IMR-90 (cell line): Measurements from ENCODE around the gene ATG7. TPM values are rescaled to one million over a fixed set of nuclear protein-coding genes. Genes with fewer than 3 reads are reported as not detected.

Source experiments
- ATAC-seq: fragments of 200-7000 bp; cut with Tn5 transposase; 2 replicates; pipeline ENCODE4 v1.9.1; 2020; ENCODE audit warnings: low read depth, mild to moderate bottlenecking, moderate library complexity
- BruUV-seq: library from RNA; stranded (reverse); fragments of 400-500 nt; replicated peaks from 2 replicates; lab custom pipeline; 2021; lab: Mats Ljungman, UMichigan
- CTCF ChIA-PET: fragments of 300-600 bp; formaldehyde crosslinking; extraction: SDS; loops from one replicate; lab custom pipeline; 2021; ENCODE audit warnings: antibody characterized with exemption; lab: Yijun Ruan, JAX
- POLR2A ChIA-PET: fragments of 300-600 bp; sonication (Branson Sonifier 250); formaldehyde crosslinking; loops from one replicate; lab custom pipeline; 2022; ENCODE audit warnings: antibody characterized with exemption; ENCODE audit not compliant: unreplicated experiment; lab: Charles Lee
- DNase-seq: peaks from one replicate; pipeline ENCODE4 v3.0.0; 2013
- H2AFZ ChIP-seq: replicated peaks from 2 replicates; pipeline ENCODE3; 2013; ENCODE audit warnings: low read length, mild to moderate bottlenecking; ENCODE audit not compliant: poor library complexity
- H2AK5ac ChIP-seq: 2 replicates; pipeline ENCODE4 v1.6.1; 2013; ENCODE audit warnings: low read depth, low read length, inconsistent platforms
- H2AK9ac ChIP-seq: replicated peaks from 2 replicates; pipeline ENCODE3; 2013; ENCODE audit warnings: mild to moderate bottlenecking, low read depth, low read length, moderate library complexity; ENCODE audit not compliant: poor library complexity
- H2BK120ac ChIP-seq: 2 replicates; pipeline ENCODE4 v1.6.1; 2013; ENCODE audit warnings: low read depth, low read length, inconsistent platforms
- H2BK15ac ChIP-seq: 3 replicates; pipeline ENCODE4 v1.6.1; 2013; ENCODE audit warnings: low read depth, low read length, inconsistent platforms
- H2BK20ac ChIP-seq: 2 replicates; pipeline ENCODE4 v1.6.1; 2013; ENCODE audit warnings: low read depth, mild to moderate bottlenecking, inconsistent platforms, low read length, moderate library complexity
- H2BK5ac ChIP-seq: 2 replicates; pipeline ENCODE4 v1.6.1; 2013; ENCODE audit warnings: mild to moderate bottlenecking, low read depth, low read length, inconsistent platforms; ENCODE audit not compliant: poor library complexity, severe bottlenecking
- H3K14ac ChIP-seq: replicated peaks from 2 replicates; pipeline ENCODE4 v1.6.1; 2013; ENCODE audit warnings: low read depth, low read length, inconsistent platforms
- H3K18ac ChIP-seq: 2 replicates; pipeline ENCODE4 v1.6.1; 2013; ENCODE audit warnings: low read depth, low read length, control low read depth
- H3K23ac ChIP-seq: 2 replicates; pipeline ENCODE4 v1.6.1; 2013; ENCODE audit warnings: low read depth, low read length, inconsistent platforms
- H3K27ac ChIP-seq: 2 replicates; pipeline ENCODE4 v1.5.1; 2013; ENCODE audit warnings: mild to moderate bottlenecking, control low read depth, low read length; ENCODE audit not compliant: insufficient read depth
- H3K27me3 ChIP-seq: 2 replicates; pipeline ENCODE4 v1.6.1; 2013; ENCODE audit warnings: low read length; ENCODE audit not compliant: control insufficient read depth, insufficient read depth
- H3K36me3 ChIP-seq: 2 replicates; pipeline ENCODE4 v1.6.1; 2013; ENCODE audit warnings: low read length, mixed read lengths; ENCODE audit not compliant: control insufficient read depth, insufficient read depth
- H3K4ac ChIP-seq: 2 replicates; pipeline ENCODE4 v1.6.1; 2013; ENCODE audit warnings: low read depth, low read length, inconsistent platforms
- H3K4me1 ChIP-seq: 2 replicates; pipeline ENCODE4 v1.6.1; 2013; ENCODE audit warnings: low read length, mixed read lengths; ENCODE audit not compliant: control insufficient read depth, insufficient read depth
- H3K4me2 ChIP-seq: 2 replicates; pipeline ENCODE4 v1.6.1; 2013; ENCODE audit warnings: low read depth, mild to moderate bottlenecking, control low read depth, low read length, moderate library complexity
- H3K4me3 ChIP-seq: 2 replicates; pipeline ENCODE4 v1.5.1; 2013; ENCODE audit warnings: low read depth, mild to moderate bottlenecking, control low read depth, low read length, moderate library complexity; ENCODE audit not compliant: insufficient read depth
- H3K56ac ChIP-seq: 2 replicates; pipeline ENCODE4 v1.6.1; 2013; ENCODE audit warnings: low read length, inconsistent platforms; ENCODE audit not compliant: insufficient read depth; ENCODE audit errors: extremely low read depth
- H3K79me1 ChIP-seq, 2 experiments: 2 replicates each; pipeline ENCODE4 v1.6.1; 2013; ENCODE audit warnings: low read length in 2 of 2, inconsistent platforms in 1 of 2, low read depth in 1 of 2
- H3K9ac ChIP-seq: 2 replicates; pipeline ENCODE4 v1.6.1; 2013; ENCODE audit warnings: low read depth, low read length, control low read depth
- H3K9me1 ChIP-seq: 2 replicates; pipeline ENCODE4 v1.6.1; 2013; ENCODE audit warnings: low read length, inconsistent platforms; ENCODE audit not compliant: insufficient read depth
- H3K9me3 ChIP-seq: 2 replicates; pipeline ENCODE4 v1.6.1; 2013; ENCODE audit warnings: low read length; ENCODE audit not compliant: control insufficient read depth, insufficient read depth
- H4K20me1 ChIP-seq: 2 replicates; pipeline ENCODE4 v1.6.1; 2013; ENCODE audit warnings: low read length, inconsistent platforms; ENCODE audit not compliant: insufficient read depth
- H4K5ac ChIP-seq: 2 replicates; pipeline ENCODE4 v1.6.1; 2013; ENCODE audit warnings: mild to moderate bottlenecking, low read depth, low read length, control low read depth
- H4K8ac ChIP-seq, 2 experiments: 2 replicates each; pipeline ENCODE4 v1.6.1; 2013; ENCODE audit warnings: low read depth in 2 of 2, low read length in 2 of 2, control low read depth in 1 of 2, inconsistent platforms in 1 of 2
- H4K91ac ChIP-seq: 2 replicates; pipeline ENCODE4 v1.6.1; 2013; ENCODE audit warnings: low read depth, low read length, inconsistent platforms; ENCODE audit not compliant: insufficient read depth
- BHLHE40 ChIP-seq: fragments of 150-350 bp; IDR thresholded peaks from 2 replicates; pipeline ENCODE4 v1.6.1; 2016; ENCODE audit warnings: mild to moderate bottlenecking, low read depth, low read length
- CEBPB ChIP-seq: IDR thresholded peaks from 2 replicates; pipeline ENCODE4 v1.6.1; 2012; ENCODE audit warnings: low read depth, low read length, improper control_type of control experiment
- CHD1 ChIP-seq: IDR thresholded peaks from 2 replicates; pipeline ENCODE4 v1.6.1; 2012; ENCODE audit warnings: low read depth, low read length, improper control_type of control experiment
- CTCF ChIP-seq: conservative IDR thresholded peaks from 2 replicates; pipeline ENCODE4 v1.5.1; 2012; ENCODE audit warnings: mild to moderate bottlenecking, low read depth, low read length, improper control_type of control experiment
- ELK1 ChIP-seq: fragments of 150-350 bp; IDR thresholded peaks from 2 replicates; pipeline ENCODE4 v1.6.1; 2016; ENCODE audit warnings: low read depth, mild to moderate bottlenecking, low read length, moderate library complexity, borderline replicate concordance
- FOS ChIP-seq: fragments of 150-350 bp; IDR thresholded peaks from 2 replicates; pipeline ENCODE4 v1.6.1; 2016; ENCODE audit warnings: low read depth, low read length
- MAFK ChIP-seq: IDR thresholded peaks from 2 replicates; pipeline ENCODE4 v1.6.1; 2012; ENCODE audit warnings: low read depth, low read length, improper control_type of control experiment
- MAZ ChIP-seq: IDR thresholded peaks from 2 replicates; pipeline ENCODE4 v1.6.1; 2012; ENCODE audit warnings: low read depth, mild to moderate bottlenecking, low read length, improper control_type of control experiment, moderate library complexity, borderline replicate concordance
- MXI1 ChIP-seq: IDR thresholded peaks from 2 replicates; pipeline ENCODE4 v1.6.1; 2012; ENCODE audit warnings: low read depth, mild to moderate bottlenecking, low read length, moderate library complexity, borderline replicate concordance
- NFE2L2 ChIP-seq: fragments of 150-350 bp; IDR thresholded peaks from 2 replicates; pipeline ENCODE4 v1.6.1; 2016; ENCODE audit warnings: low read depth, mild to moderate bottlenecking, low read length
- POLR2A ChIP-seq: IDR thresholded peaks from 2 replicates; pipeline ENCODE4 v1.6.1; 2012; ENCODE audit warnings: mild to moderate bottlenecking, low read depth, low read length
- RAD21 ChIP-seq: IDR thresholded peaks from 2 replicates; pipeline ENCODE4 v1.6.1; 2012; ENCODE audit warnings: low read length, improper control_type of control experiment
- RCOR1 ChIP-seq: IDR thresholded peaks from 2 replicates; pipeline ENCODE4 v1.6.1; 2012; ENCODE audit warnings: mild to moderate bottlenecking, low read length, improper control_type of control experiment; ENCODE audit not compliant: insufficient replicate concordance
- RFX5 ChIP-seq: IDR thresholded peaks from 2 replicates; pipeline ENCODE4 v1.8.0; 2012; ENCODE audit warnings: low read depth, mild to moderate bottlenecking, low read length, moderate library complexity
- SMC3 ChIP-seq: fragments of 150-350 bp; IDR thresholded peaks from 2 replicates; pipeline ENCODE4 v1.6.1; 2016; ENCODE audit warnings: low read depth, mild to moderate bottlenecking, antibody characterized with exemption, low read length, moderate library complexity
- USF2 ChIP-seq: fragments of 150-350 bp; IDR thresholded peaks from 2 replicates; pipeline ENCODE4 v1.6.1; 2017; ENCODE audit warnings: mild to moderate bottlenecking, antibody characterized with exemption, low read length, low read depth
- WGBS, 2 experiments: methylation state at CpG; one replicate each; pipeline versions ENCODE4 v1.1.5 to v1.1.7; 2013; ENCODE audit warnings: missing lambda C conversion rate in 2 of 2; ENCODE audit not compliant: insufficient read length in 1 of 2; ENCODE audit errors: extremely low coverage in 2 of 2; 5-methylcytosine and 5-hydroxymethylcytosine counted together
- dilution Hi-C: fragments of 300-500 bp; cut with HindIII; formaldehyde crosslinking; loops from one replicate; pipeline ENCODE4 v1.14.3; 2018; ENCODE audit warnings: low sequenced_read_pairs; ENCODE audit not compliant: unreplicated experiment
- in situ Hi-C: fragments of 300-500 bp; cut with MboI; formaldehyde crosslinking; loops from 3 replicates; pipeline ENCODE4 v1.14.3; 2019; ENCODE audit warnings: low sequenced_read_pairs, inconsistent platforms, mixed read lengths
- intact Hi-C: fragments of 100-400 bp; cut with micrococcal nuclease; formaldehyde crosslinking; loops from 2 replicates; pipeline ENCODE4 v1.10.0; 2022
- polyA plus RNA-seq, 3 experiments: library from polyadenylated mRNA; depleted of rRNA; stranded (reverse); fragments of >200 nt; gene quantifications; 2 replicates each; pipeline ENCODE4 v1.2.3, GENCODE V29; 2012; ENCODE audit warnings: low replicate concordance in 1 of 3
- total RNA-seq: library from RNA; depleted of rRNA; stranded (reverse); fragments of >200 nt; gene quantifications from 2 replicates; pipeline ENCODE4 v1.2.3, GENCODE V29; 2012

The ATG7 gene
- total and polyA plus RNA-seq, 2 of the 4 experiments (the other 2 are of a cell fraction) = 15.6 to 51.4 TPM

GRCh38 chr3:11260460-11260859 is 11.7 kb upstream of the ATG7 start:
- Histone ChIP-seq H3K23ac (no peak overlapping the region), H4K20me1 (peaks cover 7% of the 10 kb centered on the region; the same call in 1 of the 2 replicates), H3K4me3 (no peak overlapping the region), H4K5ac (no peak overlapping the region), H2AK5ac (no peak overlapping the region), H2BK5ac (no peak overlapping the region), H3K36me3 (peaks cover 26% of the 10 kb centered on the region), H3K9ac (no peak overlapping the region), H2AFZ (no peak overlapping the region), H2AK9ac (no peak overlapping the region), H3K79me1 (peaks cover 8 to 28% of the 10 kb centered on the region in 2 experiments), H3K27ac (no peak overlapping the region), H3K9me3 (no peaks in the 10 kb centered on the region), H3K14ac (no peak overlapping the region), H3K18ac (no peak overlapping the region), H3K56ac (no peak overlapping the region), H3K4me2 (no peak overlapping the region), H2BK15ac (no peak overlapping the region), H3K9me1 (peaks cover 5% of the 10 kb centered on the region; the same call in 1 of the 2 replicates), H4K91ac (no peak overlapping the region), H3K4me1 (no peaks in the 10 kb centered on the region; the same call in 1 of the 2 replicates), H3K4ac (no peak overlapping the region), H3K27me3 (no peaks in the 10 kb centered on the region), H4K8ac (no peak overlapping the region), H2BK120ac (no peak overlapping the region), H2BK20ac (no peak overlapping the region)
- ChIA-PET CTCF (no interaction called here), POLR2A (no interaction called here)
- dilution Hi-C loops (no loop called here), intact Hi-C loops (no loop called here), in situ Hi-C loops (no loop called here)
- DNase-seq = no peak
- no peak for ATAC-seq
- no peak for TF ChIP-seq CHD1
- TF ChIP-seq POLR2A = no peak
- no peak for TF ChIP-seq ELK1
- TF ChIP-seq CTCF = no peak
- TF ChIP-seq RAD21 = no peak
- TF ChIP-seq MAZ = no peak
- TF ChIP-seq FOS = no peak
- TF ChIP-seq NFE2L2 = no peak
- TF ChIP-seq SMC3 = no peak
- TF ChIP-seq MAFK = no peak
- no peak for TF ChIP-seq RCOR1
- no peak for TF ChIP-seq CEBPB
- no peak for TF ChIP-seq BHLHE40
- TF ChIP-seq MXI1 = no peak
- no peak for TF ChIP-seq USF2
- TF ChIP-seq RFX5 = no peak
- WGBS, 2 experiments = no CpG with 5 or more reads among the region's 3 CpGs
- BruUV-seq = no TSS peak
